PC-3 (cell line): ENCODE measurements around the gene PDZK1IP1. TPM values are rescaled to one million over a fixed set of nuclear protein-coding genes. Genes with fewer than 3 reads are reported as not detected.
"Not testable (repeated sequence)": the region's sequence is repeated elsewhere in the genome, so short reads cannot be mapped to it uniquely, and the experiment has no call there.

ENCODE experiments used
- ATAC-seq: fragments of 200-7000 bp; cut with Tn5 transposase; 2 replicates; pipeline ENCODE4 v1.9.1; 2020; ENCODE audit warnings: mild to moderate bottlenecking, moderate library complexity
- BruUV-seq: library from RNA; stranded (reverse); fragments of 400-500 nt; replicated peaks from 2 replicates; lab custom pipeline; 2021; lab: Mats Ljungman, UMichigan
- CTCF ChIA-PET: fragments of 300-600 bp; sonication (Branson Sonifier 250); formaldehyde crosslinking; loops from one replicate; lab custom pipeline; 2022; ENCODE audit warnings: antibody characterized with exemption; lab: Charles Lee
- POLR2A ChIA-PET: fragments of 300-600 bp; sonication (Branson Sonifier 250); formaldehyde crosslinking; loops from one replicate; lab custom pipeline; 2022; ENCODE audit warnings: antibody characterized with exemption; ENCODE audit not compliant: unreplicated experiment; lab: Charles Lee
- DNase-seq: peaks from one replicate; pipeline ENCODE4 v3.0.0-alpha.2; 2015
- H2AFZ ChIP-seq: fragments of 300-600 bp; sonication (generic); 2 replicates; pipeline ENCODE4 v1.6.0; 2016; ENCODE audit warnings: antibody characterized with exemption, low read length
- H3F3A ChIP-seq: fragments of 300-600 bp; sonication (generic); one replicate; pipeline ENCODE4 v1.6.0; 2017; ENCODE audit warnings: antibody characterized with exemption, low read length, control low read depth, mild to moderate bottlenecking; ENCODE audit not compliant: unreplicated experiment
- H3K27ac ChIP-seq: fragments of 300-600 bp; sonication (generic); 2 replicates; pipeline ENCODE4 v1.5.1; 2016; ENCODE audit warnings: mild to moderate bottlenecking, low read length
- H3K27me3 ChIP-seq: fragments of 300-600 bp; sonication (generic); 2 replicates; pipeline ENCODE4 v1.6.1; 2016; ENCODE audit warnings: low read length, mixed read lengths
- H3K36me3 ChIP-seq: fragments of 300-600 bp; sonication (generic); 2 replicates; pipeline ENCODE4 v1.6.1; 2016; ENCODE audit warnings: low read depth, mixed run types, low read length, mixed read lengths
- H3K4me1 ChIP-seq: fragments of 300-600 bp; sonication (generic); 2 replicates; pipeline ENCODE4 v1.5.1; 2016; ENCODE audit warnings: low read length; ENCODE audit not compliant: insufficient read depth
- H3K4me2 ChIP-seq: fragments of 300-600 bp; sonication (generic); 2 replicates; pipeline ENCODE4 v1.6.0; 2016; ENCODE audit warnings: low read length
- H3K4me3 ChIP-seq: fragments of 300-600 bp; sonication (generic); 2 replicates; pipeline ENCODE4 v1.5.1; 2016; ENCODE audit warnings: mild to moderate bottlenecking, low read length, mixed read lengths
- H3K79me2 ChIP-seq: fragments of 300-600 bp; sonication (generic); 2 replicates; pipeline ENCODE4 v1.6.1; 2017; ENCODE audit warnings: low read length, mixed read lengths
- H3K9ac ChIP-seq: fragments of 300-600 bp; sonication (generic); 2 replicates; pipeline ENCODE4 v1.6.0; 2016; ENCODE audit warnings: mild to moderate bottlenecking, low read length
- H3K9me2 ChIP-seq: fragments of 300-600 bp; sonication (generic); replicated peaks from 2 replicates; pipeline ENCODE4 v1.6.1; 2016; ENCODE audit warnings: mixed run types, low read length, mixed read lengths
- H3K9me3 ChIP-seq: fragments of 300-600 bp; sonication (generic); 2 replicates; pipeline ENCODE4 v1.6.1; 2016; ENCODE audit warnings: low read length, mixed read lengths
- H4K20me1 ChIP-seq: fragments of 300-600 bp; sonication (generic); 2 replicates; pipeline ENCODE4 v1.6.1; 2016; ENCODE audit warnings: low read length, mixed read lengths
- EZH2 ChIP-seq: fragments of 300-600 bp; sonication (generic); IDR thresholded peaks from one replicate; pipeline ENCODE4 v1.6.1; 2017; ENCODE audit warnings: antibody characterized with exemption, mild to moderate bottlenecking, low read length; ENCODE audit not compliant: unreplicated experiment
- EZH2phosphoT487 ChIP-seq: fragments of 300-600 bp; sonication (generic); IDR thresholded peaks from 2 replicates; pipeline ENCODE4 v1.6.1; 2018; ENCODE audit warnings: mild to moderate bottlenecking, antibody characterized with exemption, low read length, borderline replicate concordance
- intact Hi-C: fragments of 100-400 bp; cut with micrococcal nuclease; formaldehyde crosslinking; loops from 2 replicates; pipeline ENCODE4 v1.9.0; 2023
- total RNA-seq: library from RNA; depleted of rRNA; stranded (reverse); fragments of >200 nt; gene quantifications from 2 replicates; pipeline ENCODE4 v1.2.3, GENCODE V29; 2014
- TF ChIP-seq, protein P1 (sequence below): fragments of 300-600 bp; sonication (generic); conservative IDR thresholded peaks from 2 replicates; pipeline ENCODE4 v1.5.1; 2017; ENCODE audit warnings: antibody characterized with exemption, low read depth, mild to moderate bottlenecking, low read length

Gene PDZK1IP1
- total RNA-seq, 1 experiment from 2014 or later: not detected

- ATAC-seq: no peak
- TF ChIP-seq EZH2: no peak
- TF ChIP-seq, protein P1, sequence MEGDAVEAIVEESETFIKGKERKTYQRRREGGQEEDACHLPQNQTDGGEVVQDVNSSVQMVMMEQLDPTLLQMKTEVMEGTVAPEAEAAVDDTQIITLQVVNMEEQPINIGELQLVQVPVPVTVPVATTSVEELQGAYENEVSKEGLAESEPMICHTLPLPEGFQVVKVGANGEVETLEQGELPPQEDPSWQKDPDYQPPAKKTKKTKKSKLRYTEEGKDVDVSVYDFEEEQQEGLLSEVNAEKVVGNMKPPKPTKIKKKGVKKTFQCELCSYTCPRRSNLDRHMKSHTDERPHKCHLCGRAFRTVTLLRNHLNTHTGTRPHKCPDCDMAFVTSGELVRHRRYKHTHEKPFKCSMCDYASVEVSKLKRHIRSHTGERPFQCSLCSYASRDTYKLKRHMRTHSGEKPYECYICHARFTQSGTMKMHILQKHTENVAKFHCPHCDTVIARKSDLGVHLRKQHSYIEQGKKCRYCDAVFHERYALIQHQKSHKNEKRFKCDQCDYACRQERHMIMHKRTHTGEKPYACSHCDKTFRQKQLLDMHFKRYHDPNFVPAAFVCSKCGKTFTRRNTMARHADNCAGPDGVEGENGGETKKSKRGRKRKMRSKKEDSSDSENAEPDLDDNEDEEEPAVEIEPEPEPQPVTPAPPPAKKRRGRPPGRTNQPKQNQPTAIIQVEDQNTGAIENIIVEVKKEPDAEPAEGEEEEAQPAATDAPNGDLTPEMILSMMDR: no peak
- no peak for TF ChIP-seq EZH2phosphoT487
- Histone ChIP-seq H3K4me3 (no peak overlapping the region), H3K9me3 (no peaks in the 10 kb centered on the region), H3K79me2 (no peaks in the 10 kb centered on the region), H3K9me2 (no peaks in the 10 kb centered on the region), H3F3A (no peaks in the 10 kb centered on the region), H2AFZ (no peak overlapping the region), H3K4me2 (no peak overlapping the region), H3K4me1 (no peaks in the 10 kb centered on the region), H3K36me3 (no peaks in the 10 kb centered on the region), H3K27me3 (peaks cover 6% of the 10 kb centered on the region; the same call in 1 of the 2 replicates), H3K9ac (no peak overlapping the region), H3K27ac (no peak overlapping the region), H4K20me1 (no peaks in the 10 kb centered on the region)
- ChIA-PET POLR2A (no interaction called here), CTCF (no interaction called here)
- no peak for DNase-seq
- no TSS peak for BruUV-seq
- intact Hi-C loops: no loop called here
These were observed 8.4 kb upstream of the PDZK1IP1 start for GRCh38 chr1:47198214-47198613.

DNA sequence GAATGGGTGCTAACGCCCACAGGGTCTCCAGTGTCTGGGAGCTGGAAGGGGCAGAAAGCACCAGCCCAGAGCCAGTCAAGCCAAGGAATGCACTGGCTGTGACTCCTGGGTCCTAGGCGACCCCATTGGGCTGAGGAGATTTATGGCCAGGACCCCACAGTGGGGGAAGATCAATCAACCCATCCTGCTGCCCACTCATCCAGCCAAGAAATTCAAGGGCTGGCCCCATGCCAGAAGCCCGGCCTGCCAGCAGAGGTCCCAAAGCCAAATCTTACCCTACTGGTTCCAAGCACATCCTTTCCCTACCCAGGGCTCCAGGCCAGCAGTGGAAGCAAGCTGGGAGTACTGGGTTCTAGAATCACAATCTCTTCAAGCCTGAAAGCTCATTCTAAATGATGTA, 6.8 kb upstream of the PDZK1IP1 start:
- BruUV-seq: no TSS peak
- ChIA-PET CTCF (no interaction called here), POLR2A (no interaction called here)
- Histone ChIP-seq H3K9me3 (no peaks in the 10 kb centered on the region), H3K4me2 (no peak overlapping the region), H3K27ac (no peak overlapping the region), H3K79me2 (no peaks in the 10 kb centered on the region), H3K4me3 (no peak overlapping the region), H3K9ac (no peak overlapping the region), H2AFZ (no peak overlapping the region), H3K4me1 (no peaks in the 10 kb centered on the region), H3K36me3 (no peaks in the 10 kb centered on the region), H4K20me1 (no peaks in the 10 kb centered on the region), H3K27me3 (peaks cover 6% of the 10 kb centered on the region; the same call in 1 of the 2 replicates), H3K9me2 (no peaks in the 10 kb centered on the region), H3F3A (no peaks in the 10 kb centered on the region)
- TF ChIP-seq EZH2: no peak
- no peak for TF ChIP-seq EZH2phosphoT487
- TF ChIP-seq, protein P1: no peak
- no peak for ATAC-seq
- intact Hi-C loops: no loop called here
- peak; percentile 23 for DNase-seq

GRCh38 chr1:47195981-47196380, 6.1 kb upstream of the PDZK1IP1 start:
- H3K27ac ChIP-seq, BruUV-seq, H3K4me1 ChIP-seq, H3K9ac ChIP-seq, H3K4me3 ChIP-seq, H3K9me2 ChIP-seq, CTCF ChIA-PET, H3K9me3 ChIP-seq, H2AFZ ChIP-seq, H3K79me2 ChIP-seq, intact Hi-C loops, H4K20me1 ChIP-seq, ATAC-seq, H3K4me2 ChIP-seq, H3K36me3 ChIP-seq, DNase-seq, POLR2A ChIA-PET, H3F3A ChIP-seq, H3K27me3 ChIP-seq: not testable (repeated sequence)
